ENCODE measurements around the gene HNRNPUL2.
A peak's percentile ranks its signal among the peaks of the same experiment; 100 is the strongest.

- TF ChIP-seq CTCF (IDR thresholded peaks at IDR 0.05) (peak; percentile 57), ZFX (IDR thresholded peaks at IDR 0.05; ENCODE audit: borderline replicate concordance) (no peak)
Measured at GRCh38 chr11:62680825-62681240, 46.4 kb downstream of the HNRNPUL2 start.
